GM12878 (cell line): Measurements from ENCODE around the gene SORCS2. TPM values are rescaled to one million over a fixed set of nuclear protein-coding genes. Genes with fewer than 3 reads are reported as not detected.

ENCODE experiments used
- ATAC-seq: fragments of 200-7000 bp; cut with Tn5 transposase; 3 replicates; pipeline ENCODE4 v1.9.1; 2020; ENCODE audit warnings: mild to moderate bottlenecking, moderate library complexity
- BruUV-seq: library from RNA; stranded (reverse); fragments of 400-500 nt; replicated peaks from 2 replicates; lab custom pipeline; 2021; lab: Mats Ljungman, UMichigan
- CTCF ChIA-PET: fragments of 300-600 bp; sonication (Branson Sonifier 250); formaldehyde crosslinking; extraction: SDS; loops from one replicate; lab custom pipeline; 2021; ENCODE audit warnings: inconsistent platforms; lab: Yijun Ruan, JAX
- POLR2A ChIA-PET: fragments of 350-600 bp; formaldehyde crosslinking; extraction: SDS; loops from one replicate; lab custom pipeline; 2021; ENCODE audit warnings: inconsistent platforms; lab: Charles Lee
- RAD21 ChIA-PET: fragments of 300-600 bp; sonication (Branson Sonifier 250); formaldehyde crosslinking; loops from one replicate; lab custom pipeline; 2023; ENCODE audit warnings: antibody characterized with exemption; ENCODE audit not compliant: unreplicated experiment; lab: Charles Lee
- SMC1A ChIA-PET: fragments of 300-600 bp; sonication (Branson Sonifier 250); formaldehyde crosslinking; loops from one replicate; lab custom pipeline; 2023; ENCODE audit not compliant: unreplicated experiment, uncharacterized antibody; lab: Charles Lee
- DNase-seq: peaks from one replicate; pipeline ENCODE4 v3.0.0-alpha.2; 2011; ENCODE audit warnings: low read depth, low spot score
- FAIRE-seq: peaks from 3 replicates; lab custom pipeline; 2011; peaks lifted over from hg19 to GRCh38; lab: Jason Lieb, UNC
- H2AFZ ChIP-seq: 2 replicates; pipeline ENCODE4 v1.6.0; 2011; ENCODE audit warnings: low read depth, low read length, control low read depth; ENCODE audit not compliant: control insufficient read depth
- H3K27ac ChIP-seq: 2 replicates; pipeline ENCODE4 v1.5.1; 2011; ENCODE audit warnings: control low read depth; ENCODE audit not compliant: control insufficient read depth, insufficient read depth
- H3K27me3 ChIP-seq, 2 experiments: replicated peaks in 1 of 2; 2 replicates each; pipeline versions ENCODE4 v1.6.0 to v1.6.1; 2011; ENCODE audit warnings: low read length in 1 of 2; ENCODE audit not compliant: control insufficient read depth in 2 of 2, insufficient read depth in 2 of 2
- H3K36me3 ChIP-seq, 2 experiments: 2 replicates each; pipeline ENCODE4 v1.5.1; 2011; ENCODE audit warnings: low read length in 1 of 2; ENCODE audit not compliant: control insufficient read depth in 2 of 2, insufficient read depth in 2 of 2
- H3K4me1 ChIP-seq: 2 replicates; pipeline ENCODE4 v1.6.1; 2011; ENCODE audit warnings: mild to moderate bottlenecking, low read length, moderate library complexity, mixed read lengths; ENCODE audit not compliant: control insufficient read depth, insufficient read depth
- H3K4me2 ChIP-seq: 2 replicates; pipeline ENCODE4 v1.6.0; 2011; ENCODE audit warnings: control low read depth; ENCODE audit not compliant: control insufficient read depth, insufficient read depth
- H3K4me3 ChIP-seq: fragments of 200-600 bp; sonication (generic); 2 replicates; pipeline ENCODE4 v1.5.1; 2016
- H3K79me2 ChIP-seq: 2 replicates; pipeline ENCODE4 v1.6.0; 2011; ENCODE audit warnings: low read length; ENCODE audit not compliant: control insufficient read depth, insufficient read depth
- H3K9ac ChIP-seq: 2 replicates; pipeline ENCODE4 v1.8.0; 2011; ENCODE audit warnings: low read length, control low read depth, mixed read lengths; ENCODE audit not compliant: control insufficient read depth, insufficient read depth
- H3K9me3 ChIP-seq: replicated peaks from 3 replicates; pipeline ENCODE4 v1.5.1; 2011; ENCODE audit warnings: mild to moderate bottlenecking, low read length; ENCODE audit not compliant: control insufficient read depth, insufficient read depth
- H4K20me1 ChIP-seq: 2 replicates; pipeline ENCODE4 v1.6.0; 2011; ENCODE audit not compliant: control insufficient read depth, insufficient read depth
- CHD2 ChIP-seq: IDR thresholded peaks from 2 replicates; pipeline ENCODE4 v1.6.1; 2011; ENCODE audit warnings: low read depth, low read length, improper control_type of control experiment, borderline replicate concordance
- CREB1 ChIP-seq: IDR thresholded peaks from 2 replicates; pipeline ENCODE4 v1.6.1; 2012; ENCODE audit warnings: low read depth, mild to moderate bottlenecking, inconsistent platforms
- CUX1 ChIP-seq: IDR thresholded peaks from 2 replicates; pipeline ENCODE4 v1.6.1; 2012; ENCODE audit warnings: improper control_type of control experiment, low read depth, low read length; ENCODE audit not compliant: insufficient replicate concordance
- FOS ChIP-seq: IDR thresholded peaks from 3 replicates; pipeline ENCODE4 v1.6.1; 2011; ENCODE audit warnings: borderline replicate concordance; ENCODE audit not compliant: insufficient read length; ENCODE audit errors: extremely low read depth
- MEF2A ChIP-seq: IDR thresholded peaks from 2 replicates; pipeline ENCODE4 v1.6.1; 2011; ENCODE audit warnings: low read depth, mild to moderate bottlenecking, low read length, moderate library complexity; ENCODE audit not compliant: insufficient read depth
- PAX5 ChIP-seq: IDR thresholded peaks from 2 replicates; pipeline ENCODE4 v1.6.1; 2011; ENCODE audit warnings: low read depth, low read length, borderline replicate concordance
- WGBS: methylation state at CpG from one replicate; pipeline ENCODE4 v1.1.6; 2016; ENCODE audit warnings: low lambda C conversion rate; ENCODE audit not compliant: insufficient replicate concordance, insufficient coverage; ENCODE audit errors: missing lambda C conversion rate; 5-methylcytosine and 5-hydroxymethylcytosine counted together
- in situ Hi-C: fragments of 300-500 bp; cut with MboI; formaldehyde crosslinking; loops from 9 replicates; pipeline ENCODE4 v1.14.3; 2018; ENCODE audit warnings: mixed read lengths
- intact Hi-C: fragments of 100-400 bp; cut with micrococcal nuclease; formaldehyde crosslinking; loops from one replicate; pipeline ENCODE4 v1.14.2; 2022; ENCODE audit not compliant: unreplicated experiment
- polyA plus RNA-seq, 11 experiments: library from polyadenylated mRNA; depleted of rRNA in 4 of 11; unstranded in 6 of 11; stranded (reverse) in 5 of 11; fragments of >200 nt; fragmentation: Nextera tagmentation in 4 of 11; fragmentation: Illumina TruSeq in 1 of 11; extraction: Ambion mirVana in 4 of 11; extraction: Trizol in 1 of 11; gene quantifications; 1 replicate in 1 of 11; 2 replicates in 10 of 11; pipeline versions ENCODE4 v1.2.1 to v1.2.3, GENCODE V29; 2011 to 2016; ENCODE audit warnings: inconsistent platforms in 2 of 11, missing spikeins in 2 of 11, low read depth in 1 of 11
- total RNA-seq, 4 experiments: library from RNA; depleted of rRNA in 3 of 4; stranded (reverse); fragments of >200 nt in 3 of 4; fragmentation: Illumina TruSeq in 1 of 4; extraction: Trizol in 1 of 4; gene quantifications; 2 replicates each; pipeline versions ENCODE4 v1.2.1 to v1.2.3, GENCODE V29; 2013 to 2021

Gene SORCS2
- total and polyA plus RNA-seq, 10 of the 15 experiments (the other 5 are each of a cell fraction or from before 2014, with no cell fraction given): 0.01 to 0.15 (median 0.05) TPM; not detected in 5

DNA sequence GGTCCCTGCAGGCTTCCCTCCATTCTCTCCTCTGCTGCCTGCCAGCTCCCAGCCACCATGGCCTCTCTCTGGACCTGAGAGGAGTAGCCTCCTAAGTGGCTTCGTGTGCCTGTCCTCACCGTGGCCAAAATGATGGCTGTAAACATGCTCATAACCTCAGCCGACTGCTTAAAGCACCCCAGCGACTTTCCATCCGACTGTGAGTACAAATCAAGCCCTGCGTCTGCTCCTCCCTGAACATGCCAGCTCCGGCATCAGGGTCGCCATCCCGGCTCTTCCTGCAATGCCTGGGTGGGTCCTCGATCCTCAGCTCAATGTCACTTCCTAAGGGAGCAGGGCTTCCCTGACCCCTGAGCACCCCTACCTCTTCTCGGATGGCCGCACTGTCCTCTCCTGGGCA lies 3.3 kb upstream of the SORCS2 start:
- FAIRE-seq: no peak
- in situ Hi-C loops: no loop called here
- POLR2A ChIA-PET: interaction anchor here (0.5 kb wide), 1 partner anchor 9 kb away, joined by 3 read pairs; no protein-coding TSS in a partner anchor

More for the DNA sequence above, 3.3 kb upstream of the SORCS2 start:
- WGBS: 26% methylated on average over 12 of the region's 12 CpGs
- RAD21 ChIA-PET: no interaction called here
- DNase-seq (no peak), ATAC-seq (no peak)
- H3K4me1 ChIP-seq: no peaks in the 10 kb centered on the region
- SMC1A ChIA-PET: no interaction called here
- no peak overlapping the region for H2AFZ ChIP-seq
- no peak overlapping the region for H3K27ac ChIP-seq
- no peak overlapping the region for H3K4me2 ChIP-seq
- intact Hi-C loops: loop anchor here (10.0 kb wide), 1 partner anchor 526 kb away; no protein-coding TSS in a partner anchor
- no peak overlapping the region for H3K9ac ChIP-seq
- no TSS peak for BruUV-seq
- H3K79me2 ChIP-seq: no peaks in the 10 kb centered on the region
- no peaks in the 10 kb centered on the region; the same call in 1 of the 2 replicates for H4K20me1 ChIP-seq
- peaks cover 2 to 4% of the 10 kb centered on the region in 2 experiments; a peak in 3 of 4 replicates for H3K27me3 ChIP-seq
- H3K4me3 ChIP-seq: no peak overlapping the region
- no peaks in the 10 kb centered on the region for H3K9me3 ChIP-seq
- no peak for TF ChIP-seq MEF2A
- TF ChIP-seq PAX5: no peak
- TF ChIP-seq CHD2: no peak
- TF ChIP-seq CUX1: no peak
- TF ChIP-seq CREB1: no peak
- no peak for TF ChIP-seq FOS
- CTCF ChIA-PET: interaction anchor here (0.7 kb wide), 2 partner anchors 32 to 152 kb away, joined by 3 to 4 read pairs; no protein-coding TSS in a partner anchor
- H3K36me3 ChIP-seq: no peaks in the 10 kb centered on the region
